ENCODE data around the gene IQSEC1.

Gene IQSEC1

GRCh38 chr3:13107661-13108060, 34.4 kb upstream of the IQSEC1 start:
- DNase-seq: no peak

DNA sequence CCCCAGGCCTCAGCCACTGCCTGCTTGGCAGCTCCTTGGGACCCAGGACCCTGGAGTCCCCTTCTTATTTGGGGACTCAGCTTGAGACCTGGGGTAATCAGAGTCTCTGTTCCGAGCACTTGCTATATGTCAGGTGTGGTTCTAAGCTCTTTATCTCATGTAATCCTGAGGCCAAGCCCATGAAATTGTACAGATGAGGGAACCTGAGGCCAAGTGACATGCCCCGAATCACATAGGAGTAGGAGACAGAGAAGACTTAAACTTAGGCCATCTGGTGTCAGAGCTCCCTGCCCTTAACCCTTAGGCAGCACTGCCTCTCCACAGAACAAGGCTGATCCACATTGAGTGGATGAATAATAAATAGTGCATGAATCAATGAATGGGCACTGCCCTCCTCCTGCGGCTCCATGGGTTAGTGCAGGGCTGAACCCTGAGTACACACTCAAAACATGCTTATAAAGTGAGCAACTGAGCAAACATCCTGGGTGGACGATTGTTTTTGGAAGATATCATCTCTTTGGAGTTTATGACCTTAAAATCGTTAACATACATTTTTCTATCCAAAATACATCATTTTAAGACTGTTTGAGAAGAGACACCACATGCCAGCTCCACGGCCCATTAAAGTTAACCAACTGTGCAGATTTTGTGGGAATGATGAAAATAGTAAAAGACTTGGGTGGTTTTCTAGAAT, 33.2 kb upstream of the IQSEC1 start:
- no peak for DNase-seq

DNA sequence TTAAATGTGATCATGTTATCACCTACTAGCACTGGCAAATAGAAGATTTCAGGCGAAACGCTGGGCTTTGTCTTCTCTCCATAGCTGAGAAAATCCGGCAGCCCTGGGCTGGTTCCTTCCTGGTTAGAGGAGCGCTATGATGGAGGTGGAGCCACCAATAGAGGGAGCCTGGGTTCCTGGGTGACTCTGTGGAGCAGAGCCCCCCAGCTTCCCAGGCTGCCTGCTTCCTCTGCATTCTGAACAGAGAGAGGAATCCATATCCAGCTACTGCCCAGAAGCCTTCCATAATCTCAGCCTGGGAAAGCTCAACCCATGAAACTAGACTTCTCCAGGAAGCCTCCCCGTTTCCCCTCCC, 32.6 kb upstream of the IQSEC1 start:
- no peak for DNase-seq

- no peak for DNase-seq
Measured at GRCh38 chr3:13105181-13105895, 32.1 kb upstream of the IQSEC1 start.

GRCh38 chr3:13104511-13104910, 31.3 kb upstream of the IQSEC1 start:
- no peak for DNase-seq

- DNase-seq: no peak
Measured at GRCh38 chr3:13103416-13104058, 30.3 kb upstream of the IQSEC1 start.

- no peak for DNase-seq
Measured at GRCh38 chr3:13102386-13103345, 29.4 kb upstream of the IQSEC1 start.

DNA sequence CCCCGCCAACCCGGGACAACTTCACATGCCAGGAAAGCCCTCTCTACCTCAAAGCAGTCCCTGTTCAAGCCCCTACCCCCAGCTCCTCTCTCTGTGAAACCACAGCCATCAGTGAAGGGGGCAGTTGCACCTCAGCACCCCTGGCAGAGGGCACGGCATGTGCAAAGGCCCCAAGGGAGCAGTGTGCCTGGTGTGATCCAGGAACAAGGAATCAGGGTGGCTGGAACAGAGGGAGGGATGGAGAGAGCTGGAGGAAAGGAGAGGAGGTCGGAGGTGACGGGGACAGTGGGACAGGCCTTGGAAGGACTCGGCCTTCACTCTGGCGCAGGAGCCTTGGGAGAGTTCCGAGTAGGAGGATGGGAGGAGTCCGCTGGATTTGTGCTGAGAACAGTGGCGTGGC, 26.5 kb upstream of the IQSEC1 start:
- DNase-seq: no peak

DNA sequence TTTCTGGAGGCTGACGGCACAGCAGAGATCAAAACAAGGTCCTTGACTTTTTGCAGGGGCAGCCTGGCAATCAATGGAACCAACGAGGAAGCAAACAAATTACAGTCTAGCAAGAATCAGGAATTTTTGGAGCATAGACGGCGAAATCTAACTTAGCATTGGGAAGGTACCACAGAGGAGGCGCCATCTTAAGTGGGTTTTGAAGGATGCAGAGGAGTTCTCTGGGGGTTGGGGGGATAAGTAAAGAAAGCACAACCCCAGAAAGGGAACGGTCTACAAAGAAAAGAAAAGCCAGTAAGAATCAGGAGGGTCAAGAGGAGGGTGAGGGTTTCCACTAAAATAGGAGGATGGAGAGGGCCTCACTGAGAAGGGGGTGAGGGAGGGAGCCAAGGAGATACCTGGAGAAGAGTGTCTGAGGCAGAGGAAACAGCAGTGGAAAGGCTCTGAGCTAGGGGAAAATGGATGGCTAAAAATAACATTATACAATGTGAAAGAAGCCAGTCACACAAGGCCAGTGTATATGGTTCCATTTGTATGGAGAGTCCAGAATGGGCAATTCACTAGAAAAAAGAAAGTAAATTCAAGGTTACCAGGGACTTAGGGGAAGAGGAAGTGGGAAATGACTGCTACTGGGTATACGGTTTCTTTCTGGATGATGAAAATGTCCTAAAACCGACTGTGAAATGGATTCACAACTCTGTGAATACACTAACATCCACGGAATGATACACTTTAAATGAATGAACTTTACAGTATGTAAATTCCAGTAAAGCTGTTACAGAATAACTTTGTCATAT, 25.2 kb upstream of the IQSEC1 start:
- DNase-seq: no peak

- DNase-seq: no peak
Measured at GRCh38 chr3:13096356-13096755, 23.1 kb upstream of the IQSEC1 start.

GRCh38 chr3:13095408-13095937, 22.2 kb upstream of the IQSEC1 start:
- DNase-seq: peak in 19 of 56 donors; percentile 8 to 64 (median 18)

DNA sequence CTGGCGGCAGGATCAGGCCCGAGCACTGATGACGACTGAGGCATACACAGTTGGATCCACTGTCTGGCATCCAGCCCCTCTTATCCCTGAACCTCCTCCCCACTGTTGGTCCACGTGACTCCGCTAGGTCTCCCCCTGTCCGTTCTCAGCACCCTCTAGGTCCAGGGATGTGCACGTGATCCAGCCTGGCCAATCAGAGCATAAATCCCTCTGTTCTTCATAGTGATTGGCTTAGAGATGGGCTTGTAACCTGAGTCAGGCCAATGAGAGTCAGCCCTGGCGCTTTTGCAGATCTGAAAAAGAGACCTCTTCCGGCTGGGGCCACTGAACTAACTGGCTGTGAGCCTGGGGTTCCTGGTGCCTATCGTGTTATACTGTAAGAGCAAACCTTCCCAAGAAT, 20.5 kb upstream of the IQSEC1 start:
- no peak for DNase-seq

GRCh38 chr3:13092621-13093617, 19.7 kb upstream of the IQSEC1 start:
- DNase-seq: peak in 11 of 56 donors; percentile 7 to 50 (median 32)

DNA sequence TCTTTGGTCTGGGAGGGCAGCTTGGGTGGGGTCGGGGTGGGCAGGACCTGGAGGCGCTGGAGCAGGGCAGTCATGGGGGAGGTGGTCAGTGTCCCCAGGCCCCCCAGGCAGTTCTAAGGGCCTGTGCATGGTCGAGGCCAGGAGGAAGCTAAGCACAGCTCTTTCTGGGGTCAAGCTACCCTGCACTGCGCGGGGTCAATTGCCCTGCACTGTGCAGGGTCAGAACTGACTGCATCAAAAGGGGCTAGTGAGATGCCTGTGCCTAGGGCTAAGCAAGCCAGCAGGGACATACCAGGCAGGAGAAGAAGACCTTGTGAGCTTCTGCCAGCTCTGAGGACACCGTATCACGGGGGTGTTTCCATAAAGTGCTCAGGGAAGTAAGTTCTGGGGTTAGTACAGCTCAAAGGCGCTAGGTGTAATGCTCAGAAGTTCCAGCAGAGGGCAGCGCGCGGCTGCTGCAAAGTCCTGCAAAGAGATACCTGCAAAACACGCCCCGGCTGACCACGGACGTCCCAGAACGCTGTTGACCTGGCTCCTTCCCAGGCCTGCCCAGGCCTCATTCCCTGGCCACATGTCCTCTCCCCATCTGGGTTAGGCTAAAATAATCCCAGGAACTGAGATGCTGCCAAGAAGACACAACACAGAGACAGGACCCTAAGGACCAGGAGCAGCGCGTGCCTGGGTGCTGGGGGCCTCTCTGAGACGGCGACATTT, 18.8 kb upstream of the IQSEC1 start:
- DNase-seq: peak in 50 of 56 donors; percentile 11 to 88 (median 64)

DNA sequence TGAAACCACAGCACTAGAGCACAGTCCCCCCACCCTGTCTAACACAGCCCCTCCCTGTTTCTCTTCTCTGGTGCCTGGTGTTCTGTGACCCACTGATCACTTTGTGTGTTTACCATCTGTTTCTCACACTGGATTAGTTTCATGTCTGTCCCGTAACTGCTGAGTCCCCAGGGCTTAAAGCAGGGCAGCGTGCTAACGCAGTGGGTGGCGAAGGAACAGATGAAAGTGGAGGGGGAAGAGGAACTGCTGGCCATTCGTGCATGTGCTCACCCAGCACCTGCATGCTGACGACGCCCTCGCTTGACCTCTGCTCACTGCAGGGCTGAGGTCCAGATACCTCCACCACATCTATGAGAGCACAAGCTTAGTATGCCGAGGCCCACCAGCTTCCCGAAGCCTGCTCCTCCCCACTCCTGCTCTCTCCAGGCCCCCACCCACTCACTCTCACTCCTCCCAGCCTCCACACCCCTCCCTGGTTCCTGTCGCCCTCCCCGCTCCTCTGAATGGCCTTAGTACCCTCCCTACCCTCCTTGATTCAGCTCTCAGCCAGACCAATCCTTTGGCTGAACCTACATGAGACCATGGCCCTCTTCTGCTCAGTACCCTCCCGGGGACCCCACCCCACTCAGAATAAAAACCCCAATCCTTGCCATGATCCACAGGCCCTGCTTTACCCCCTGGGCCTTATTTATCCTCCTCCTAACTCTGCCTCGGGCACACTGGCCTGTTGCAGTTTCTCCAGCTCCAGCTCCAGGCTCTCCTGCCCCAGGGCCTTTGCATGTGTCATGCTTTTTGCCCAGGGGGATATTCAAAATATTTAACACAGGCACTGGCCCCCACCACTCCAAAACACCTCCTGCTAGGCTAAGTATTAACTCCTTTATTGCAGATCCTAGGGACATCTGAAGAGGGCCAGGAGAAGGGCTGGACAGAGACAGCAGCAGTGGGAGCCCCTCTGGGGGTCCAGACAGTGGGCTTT, 15.1 kb upstream of the IQSEC1 start:
- DNase-seq: no peak

DNA sequence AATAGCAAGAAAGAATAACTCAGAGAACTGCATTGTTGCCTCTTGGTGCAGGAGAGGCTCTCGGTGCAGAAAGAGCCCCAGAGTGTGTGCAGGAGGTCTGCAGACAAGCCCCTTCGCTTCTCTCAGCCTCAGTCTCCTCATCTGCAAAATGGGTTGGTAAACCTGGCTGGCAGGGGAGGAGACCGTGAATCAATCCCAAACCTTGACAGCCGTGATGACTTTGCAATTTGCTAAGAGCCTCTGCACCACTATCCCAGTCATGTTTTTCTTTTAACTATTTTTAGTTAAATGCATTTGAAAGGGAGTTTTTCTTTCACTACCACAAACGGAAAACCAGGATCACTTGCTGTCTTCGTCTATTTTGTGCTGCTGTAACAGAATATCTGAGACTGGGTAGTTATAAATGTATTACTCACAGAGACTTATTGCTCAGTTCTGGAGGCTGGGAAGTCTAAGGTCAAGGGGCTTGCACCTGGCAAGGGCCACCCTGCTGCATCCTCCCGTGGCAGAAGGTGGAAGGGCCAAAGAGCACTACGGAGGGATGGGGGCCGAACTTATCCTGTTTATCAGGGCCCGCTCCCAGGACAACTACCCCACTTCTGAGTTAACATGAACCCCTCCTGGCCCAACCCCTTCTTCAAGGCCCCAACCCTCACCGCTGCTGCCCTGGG, 14.2 kb upstream of the IQSEC1 start:
- no peak for DNase-seq

Measured in nucleus accumbens (tissue), 56 donors.